OCI-LY7 (cell line): ENCODE results near the gene CMSS1. TPM values are rescaled to one million over a fixed set of nuclear protein-coding genes. Genes with fewer than 3 reads are reported as not detected.

Experiments used
- BruUV-seq: library from RNA; stranded (reverse); fragments of 400-500 nt; replicated peaks from 2 replicates; lab custom pipeline; 2021; lab: Mats Ljungman, UMichigan
- CTCF ChIA-PET: fragments of 300-600 bp; sonication (Branson Sonifier 250); formaldehyde crosslinking; loops from one replicate; lab custom pipeline; 2022; ENCODE audit warnings: antibody characterized with exemption; ENCODE audit not compliant: unreplicated experiment; lab: Charles Lee
- POLR2A ChIA-PET: fragments of 300-600 bp; sonication (Branson Sonifier 250); formaldehyde crosslinking; loops from one replicate; lab custom pipeline; 2022; ENCODE audit warnings: antibody characterized with exemption; lab: Charles Lee
- DNase-seq: peaks from one replicate; pipeline ENCODE4 v3.0.0-alpha.2; 2015; ENCODE audit warnings: low spot score
- H2AFZ ChIP-seq: fragments of 200-600 bp; sonication (generic), shearing (Covaris generic); 2 replicates; pipeline ENCODE4 v1.6.1; 2014; ENCODE audit warnings: mild to moderate bottlenecking, antibody characterized with exemption, low read length, moderate library complexity
- H3K27ac ChIP-seq: fragments of 200-600 bp; sonication (generic); 2 replicates; pipeline ENCODE4 v1.5.1; 2014; ENCODE audit warnings: mixed run types, low read depth, mild to moderate bottlenecking, moderate library complexity, low read length, inconsistent platforms; ENCODE audit not compliant: poor library complexity, severe bottlenecking
- H3K36me3 ChIP-seq: fragments of 200-600 bp; sonication (generic); 2 replicates; pipeline ENCODE4 v1.6.1; 2014; ENCODE audit warnings: mild to moderate bottlenecking, antibody characterized with exemption, low read length, moderate library complexity, mixed read lengths; ENCODE audit not compliant: insufficient read depth
- H3K4me1 ChIP-seq: fragments of 200-600 bp; sonication (generic); 2 replicates; pipeline ENCODE4 v1.5.1; 2014; ENCODE audit warnings: mild to moderate bottlenecking, low read length; ENCODE audit not compliant: insufficient read depth, poor library complexity, severe bottlenecking
- H3K4me2 ChIP-seq: fragments of 200-600 bp; sonication (generic); 2 replicates; pipeline ENCODE4 v1.6.1; 2014; ENCODE audit warnings: mild to moderate bottlenecking, low read length
- H3K4me3 ChIP-seq: fragments of 200-600 bp; sonication (generic); 2 replicates; pipeline ENCODE4 v1.5.1; 2014; ENCODE audit warnings: mild to moderate bottlenecking, low read depth, low read length; ENCODE audit not compliant: poor library complexity, severe bottlenecking
- H3K79me2 ChIP-seq: fragments of 200-600 bp; sonication (generic); 2 replicates; pipeline ENCODE4 v1.6.1; 2016; ENCODE audit warnings: low read depth, mild to moderate bottlenecking, low read length, moderate library complexity, mixed read lengths; ENCODE audit not compliant: insufficient read depth
- H3K9me2 ChIP-seq: fragments of 200-600 bp; sonication (generic); 2 replicates; pipeline ENCODE4 v1.6.1; 2016; ENCODE audit warnings: mild to moderate bottlenecking, low read length, mixed read lengths; ENCODE audit not compliant: insufficient read depth
- H3K9me3 ChIP-seq: fragments of 200-600 bp; sonication (generic); 2 replicates; pipeline ENCODE4 v1.6.1; 2014; ENCODE audit warnings: mild to moderate bottlenecking, mixed run types, low read length, mixed read lengths
- H4K20me1 ChIP-seq: fragments of 200-600 bp; sonication (generic); 2 replicates; pipeline ENCODE4 v1.6.1; 2014; ENCODE audit warnings: mild to moderate bottlenecking, antibody characterized with exemption, low read length, moderate library complexity, mixed read lengths; ENCODE audit not compliant: insufficient read depth
- EZH2phosphoT487 ChIP-seq: fragments of 200-600 bp; sonication (generic); IDR thresholded peaks from 2 replicates; pipeline ENCODE4 v1.6.1; 2018; ENCODE audit warnings: low read depth, borderline replicate concordance, mild to moderate bottlenecking, mixed run types, antibody characterized with exemption, low read length, moderate library complexity, mixed read lengths
- intact Hi-C: fragments of 100-400 bp; cut with micrococcal nuclease; formaldehyde crosslinking; loops from one replicate; pipeline ENCODE4 v1.10.0; 2022; ENCODE audit not compliant: unreplicated experiment
- total RNA-seq, 2 experiments: library from RNA; depleted of rRNA in 1 of 2; stranded (reverse); fragments of >200 nt in 1 of 2; shearing (Covaris generic) in 1 of 2; gene quantifications; 2 replicates each; pipeline ENCODE4 v1.2.3, GENCODE V29; 2014 to 2022
- TF ChIP-seq, protein P1 (sequence below): fragments of 200-600 bp; sonication (generic); conservative IDR thresholded peaks from 2 replicates; pipeline ENCODE4 v1.5.1; 2014; ENCODE audit warnings: mild to moderate bottlenecking, antibody characterized with exemption, low read length, moderate library complexity, mixed read lengths

The CMSS1 gene
- total RNA-seq, 2 experiments from 2014 or later, result 25.7 to 46.6 TPM

DNA sequence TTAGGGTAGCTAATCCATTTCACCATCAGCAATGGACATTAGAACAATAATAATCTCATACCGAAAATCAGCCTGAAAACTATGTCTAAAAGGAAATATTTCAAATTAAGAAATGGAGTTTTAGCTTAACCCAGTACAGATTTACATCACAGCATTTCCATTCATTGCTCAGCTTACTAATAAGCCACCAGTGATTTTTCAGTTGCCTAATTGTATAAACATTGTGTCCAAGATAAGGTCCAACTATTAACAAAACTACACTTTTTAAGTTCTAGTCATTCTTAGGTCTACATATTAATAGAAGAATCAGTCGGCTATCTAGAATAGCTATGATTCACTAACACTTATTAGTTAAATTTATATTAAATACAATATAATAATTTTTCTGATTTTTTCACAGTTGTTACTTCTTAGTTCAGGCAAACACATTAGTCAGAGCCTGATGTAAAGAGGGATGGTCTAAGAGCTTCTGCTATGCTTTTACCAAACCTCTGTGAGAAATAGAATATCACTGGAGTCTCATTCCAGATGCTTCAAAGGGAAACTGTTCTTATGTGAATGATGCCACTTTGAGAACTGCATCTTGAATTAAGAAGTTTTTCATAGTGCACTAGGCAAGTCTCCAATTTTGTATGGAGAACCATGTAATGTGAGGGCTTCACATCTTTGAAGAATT is 74.1 kb downstream of the CMSS1 start:
- no peaks in the 10 kb centered on the region for H3K79me2 ChIP-seq
- intact Hi-C loops, result no loop called here
- H3K4me3 ChIP-seq, result no peak overlapping the region
- no peaks in the 10 kb centered on the region; the same call in 1 of the 2 replicates for H3K9me3 ChIP-seq
- no peaks in the 10 kb centered on the region for H4K20me1 ChIP-seq
- no peak for DNase-seq
- ChIA-PET CTCF (interaction anchor here (1.0 kb wide), 1 partner anchor 363 kb away, joined by 3 read pairs; no protein-coding TSS in a partner anchor), POLR2A (interaction anchor here (1.3 kb wide), 1 partner anchor 13 kb away, joined by 3 read pairs; no protein-coding TSS in a partner anchor)
- BruUV-seq, result no TSS peak
- H3K9me2 ChIP-seq, result no peaks in the 10 kb centered on the region
- no peaks in the 10 kb centered on the region for H3K4me1 ChIP-seq
- no peak overlapping the region for H2AFZ ChIP-seq
- H3K36me3 ChIP-seq, result no peaks in the 10 kb centered on the region
- TF ChIP-seq, protein P1, sequence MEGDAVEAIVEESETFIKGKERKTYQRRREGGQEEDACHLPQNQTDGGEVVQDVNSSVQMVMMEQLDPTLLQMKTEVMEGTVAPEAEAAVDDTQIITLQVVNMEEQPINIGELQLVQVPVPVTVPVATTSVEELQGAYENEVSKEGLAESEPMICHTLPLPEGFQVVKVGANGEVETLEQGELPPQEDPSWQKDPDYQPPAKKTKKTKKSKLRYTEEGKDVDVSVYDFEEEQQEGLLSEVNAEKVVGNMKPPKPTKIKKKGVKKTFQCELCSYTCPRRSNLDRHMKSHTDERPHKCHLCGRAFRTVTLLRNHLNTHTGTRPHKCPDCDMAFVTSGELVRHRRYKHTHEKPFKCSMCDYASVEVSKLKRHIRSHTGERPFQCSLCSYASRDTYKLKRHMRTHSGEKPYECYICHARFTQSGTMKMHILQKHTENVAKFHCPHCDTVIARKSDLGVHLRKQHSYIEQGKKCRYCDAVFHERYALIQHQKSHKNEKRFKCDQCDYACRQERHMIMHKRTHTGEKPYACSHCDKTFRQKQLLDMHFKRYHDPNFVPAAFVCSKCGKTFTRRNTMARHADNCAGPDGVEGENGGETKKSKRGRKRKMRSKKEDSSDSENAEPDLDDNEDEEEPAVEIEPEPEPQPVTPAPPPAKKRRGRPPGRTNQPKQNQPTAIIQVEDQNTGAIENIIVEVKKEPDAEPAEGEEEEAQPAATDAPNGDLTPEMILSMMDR, result no peak
- TF ChIP-seq EZH2phosphoT487, result no peak
- no peak overlapping the region for H3K4me2 ChIP-seq
- H3K27ac ChIP-seq, result no peak overlapping the region

DNA sequence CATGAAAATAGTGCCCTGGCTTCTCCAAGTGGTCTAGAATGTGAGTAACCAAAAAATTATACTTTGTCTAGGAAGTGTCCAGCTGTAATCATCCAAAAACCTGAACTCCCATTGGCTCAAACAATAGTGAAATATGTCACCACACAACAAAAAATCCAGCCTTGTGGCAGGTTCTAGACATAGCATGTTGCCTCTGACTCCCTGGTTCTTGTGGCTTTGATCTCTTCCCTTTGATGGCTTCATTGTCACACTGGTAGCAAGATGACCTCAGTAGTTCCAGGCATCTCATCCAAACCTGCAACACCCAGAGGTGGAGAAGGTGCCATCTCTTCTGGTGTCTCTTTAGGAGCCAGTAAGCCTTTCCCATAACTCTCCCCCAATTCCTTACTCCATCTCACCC is 74.7 kb downstream of the CMSS1 start:
- no peak for TF ChIP-seq EZH2phosphoT487
- TF ChIP-seq, protein P1, result no peak
- no peaks in the 10 kb centered on the region for H3K9me2 ChIP-seq
- no peak overlapping the region for H3K4me2 ChIP-seq
- H3K9me3 ChIP-seq, result no peaks in the 10 kb centered on the region; the same call in 1 of the 2 replicates
- H3K4me1 ChIP-seq, result no peaks in the 10 kb centered on the region
- no peaks in the 10 kb centered on the region for H3K36me3 ChIP-seq
- no peaks in the 10 kb centered on the region for H4K20me1 ChIP-seq
- no peak for DNase-seq
- ChIA-PET POLR2A (interaction anchor here (1.4 kb wide), 1 partner anchor 47 kb away, joined by 3 read pairs; no protein-coding TSS in a partner anchor), CTCF (no interaction called here)
- no peak overlapping the region for H3K4me3 ChIP-seq
- intact Hi-C loops, result no loop called here
- no TSS peak for BruUV-seq
- no peaks in the 10 kb centered on the region for H3K79me2 ChIP-seq
- H3K27ac ChIP-seq, result no peak overlapping the region
- no peak overlapping the region for H2AFZ ChIP-seq

DNA sequence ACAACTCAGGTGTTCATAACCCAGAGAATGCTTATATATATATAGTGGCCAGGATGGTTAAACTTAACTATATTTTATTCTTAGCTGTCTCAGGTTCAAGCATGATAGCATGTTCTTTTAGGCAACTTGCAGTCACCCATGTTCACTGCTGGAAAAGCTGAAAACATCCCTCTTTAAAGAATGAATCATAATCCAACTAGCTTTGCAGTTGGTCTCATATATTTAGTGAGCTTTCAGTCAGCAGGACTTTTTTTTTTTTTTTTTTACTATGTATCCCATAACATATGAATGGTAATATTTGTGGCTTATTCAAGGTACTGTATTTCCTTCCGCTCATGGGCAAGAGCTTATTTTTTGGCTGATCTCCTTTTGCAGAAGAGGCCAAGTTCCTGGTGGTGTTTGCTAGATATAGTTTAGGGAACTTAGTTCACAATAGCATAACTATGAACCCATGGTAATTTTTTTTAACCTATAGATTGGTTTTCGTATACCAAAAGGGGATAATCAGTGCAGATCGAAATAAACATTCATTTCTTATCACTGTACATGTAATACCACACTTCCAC is 77.6 kb downstream of the CMSS1 start:
- Histone ChIP-seq H3K4me2 (no peak overlapping the region), H3K4me1 (no peaks in the 10 kb centered on the region), H3K4me3 (no peak overlapping the region), H3K9me2 (no peaks in the 10 kb centered on the region), H3K36me3 (no peaks in the 10 kb centered on the region), H3K27ac (no peak overlapping the region), H4K20me1 (no peaks in the 10 kb centered on the region), H3K79me2 (no peaks in the 10 kb centered on the region), H2AFZ (no peak overlapping the region), H3K9me3 (no peaks in the 10 kb centered on the region; the same call in 1 of the 2 replicates)
- DNase-seq, result no peak
- no peak for TF ChIP-seq EZH2phosphoT487
- TF ChIP-seq, protein P1, result no peak
- ChIA-PET POLR2A (interaction anchor here (0.7 to 1.6 kb wide), 5 partner anchors 9 to 147 kb away, joined by 3 to 7 read pairs (median 3); no protein-coding TSS in a partner anchor), CTCF (no interaction called here)
- intact Hi-C loops, result no loop called here
- BruUV-seq, result no TSS peak
